PFSK-1 (cell line): ENCODE results near the gene SNX13.

ENCODE experiments used
- FOXP2 ChIP-seq: optimal IDR thresholded peaks from 2 replicates; pipeline ENCODE3; 2011; ENCODE audit warnings: borderline replicate concordance, control low read depth, inconsistent platforms; ENCODE audit not compliant: insufficient read depth; ENCODE audit errors: extremely low read length, extremely low read depth
- POLR2AphosphoS5 ChIP-seq: IDR thresholded peaks from 2 replicates; pipeline ENCODE4 v1.6.1; 2012; ENCODE audit warnings: low read depth, mild to moderate bottlenecking, control low read depth, low read length, moderate library complexity
- SIN3A ChIP-seq: IDR thresholded peaks from 2 replicates; pipeline ENCODE4 v1.6.1; 2012; ENCODE audit warnings: mild to moderate bottlenecking, low read length, moderate library complexity, borderline replicate concordance; ENCODE audit not compliant: insufficient read depth
- TF ChIP-seq, protein P1 (sequence below), 2 experiments: IDR thresholded peaks; 2 replicates each; pipeline versions ENCODE4 v1.6.1 to v1.8.0; 2011 to 2012; ENCODE audit warnings: low read depth in 2 of 2, low read length in 2 of 2, control low read depth in 1 of 2, inconsistent platforms in 1 of 2, mild to moderate bottlenecking in 1 of 2, moderate library complexity in 1 of 2; ENCODE audit not compliant: insufficient read depth in 1 of 2

DNA sequence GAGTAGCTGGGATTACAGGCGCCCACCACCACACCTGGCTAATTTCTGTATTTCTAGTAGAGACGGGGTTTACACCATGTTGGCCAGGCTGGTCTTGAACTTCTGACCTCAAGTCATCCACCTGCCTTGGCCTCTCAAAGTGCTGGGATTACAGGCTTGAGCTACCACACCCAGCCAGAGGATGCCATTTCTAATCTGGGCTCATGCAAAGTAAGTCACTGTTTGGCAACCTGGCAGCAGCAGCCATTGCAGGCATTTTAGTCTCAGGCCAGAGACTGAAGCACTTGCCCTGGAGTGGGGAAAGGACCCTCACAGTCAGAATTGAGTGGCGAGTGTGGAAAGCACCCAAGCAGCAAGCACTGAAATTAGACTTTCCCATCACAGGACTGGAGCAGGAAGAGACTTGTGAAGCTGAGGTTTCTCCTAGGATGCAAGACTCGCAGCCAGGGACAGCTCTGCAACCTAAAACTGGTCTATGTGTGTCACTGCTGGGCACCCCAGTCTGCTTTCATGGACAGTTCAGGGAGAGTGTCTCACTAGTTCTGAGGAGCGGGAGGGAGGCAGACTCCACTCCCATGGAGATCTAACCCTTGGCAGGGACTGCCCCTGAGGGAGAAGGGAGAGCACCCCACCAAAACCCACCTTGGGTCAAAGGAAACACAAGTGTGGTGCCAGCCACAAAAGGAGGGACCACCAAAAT lies 27.6 kb downstream of the SNX13 start:
- TF ChIP-seq POLR2AphosphoS5 (no peak), SIN3A (no peak), FOXP2 (no peak)
- TF ChIP-seq, protein P1, sequence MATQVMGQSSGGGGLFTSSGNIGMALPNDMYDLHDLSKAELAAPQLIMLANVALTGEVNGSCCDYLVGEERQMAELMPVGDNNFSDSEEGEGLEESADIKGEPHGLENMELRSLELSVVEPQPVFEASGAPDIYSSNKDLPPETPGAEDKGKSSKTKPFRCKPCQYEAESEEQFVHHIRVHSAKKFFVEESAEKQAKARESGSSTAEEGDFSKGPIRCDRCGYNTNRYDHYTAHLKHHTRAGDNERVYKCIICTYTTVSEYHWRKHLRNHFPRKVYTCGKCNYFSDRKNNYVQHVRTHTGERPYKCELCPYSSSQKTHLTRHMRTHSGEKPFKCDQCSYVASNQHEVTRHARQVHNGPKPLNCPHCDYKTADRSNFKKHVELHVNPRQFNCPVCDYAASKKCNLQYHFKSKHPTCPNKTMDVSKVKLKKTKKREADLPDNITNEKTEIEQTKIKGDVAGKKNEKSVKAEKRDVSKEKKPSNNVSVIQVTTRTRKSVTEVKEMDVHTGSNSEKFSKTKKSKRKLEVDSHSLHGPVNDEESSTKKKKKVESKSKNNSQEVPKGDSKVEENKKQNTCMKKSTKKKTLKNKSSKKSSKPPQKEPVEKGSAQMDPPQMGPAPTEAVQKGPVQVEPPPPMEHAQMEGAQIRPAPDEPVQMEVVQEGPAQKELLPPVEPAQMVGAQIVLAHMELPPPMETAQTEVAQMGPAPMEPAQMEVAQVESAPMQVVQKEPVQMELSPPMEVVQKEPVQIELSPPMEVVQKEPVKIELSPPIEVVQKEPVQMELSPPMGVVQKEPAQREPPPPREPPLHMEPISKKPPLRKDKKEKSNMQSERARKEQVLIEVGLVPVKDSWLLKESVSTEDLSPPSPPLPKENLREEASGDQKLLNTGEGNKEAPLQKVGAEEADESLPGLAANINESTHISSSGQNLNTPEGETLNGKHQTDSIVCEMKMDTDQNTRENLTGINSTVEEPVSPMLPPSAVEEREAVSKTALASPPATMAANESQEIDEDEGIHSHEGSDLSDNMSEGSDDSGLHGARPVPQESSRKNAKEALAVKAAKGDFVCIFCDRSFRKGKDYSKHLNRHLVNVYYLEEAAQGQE (IDR thresholded peaks at IDR 0.05; ENCODE audit: insufficient read depth in 1 of 2, low read depth in 2 of 2, low read length in 2 of 2): no peak
